ENCODE measurements around the gene SNX24.

SNX24 gene

DNA sequence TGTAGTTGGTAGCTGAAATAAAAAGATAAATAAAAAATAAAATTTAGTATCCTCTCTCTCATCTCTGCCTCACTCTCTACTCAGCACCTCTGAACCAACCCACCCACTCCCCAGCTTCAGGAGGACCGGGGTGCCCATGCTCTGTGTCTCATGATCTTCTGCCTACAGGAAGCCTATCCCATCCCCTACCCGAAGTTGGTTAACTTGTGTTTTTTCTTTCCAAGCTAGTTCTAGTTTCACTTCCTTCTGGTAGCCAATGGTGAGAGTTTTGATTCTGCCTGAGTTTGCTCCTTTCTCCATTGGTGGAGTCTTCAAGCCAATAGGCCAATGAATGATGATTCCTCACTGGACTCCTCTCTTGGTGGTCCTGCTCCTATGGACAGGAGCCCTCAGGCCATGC lies 32.1 kb downstream of the SNX24 start:
- H3K27ac ChIP-seq (replicated peaks) = no peak overlapping the region
- no peak overlapping the region for H3K4me3 ChIP-seq (replicated peaks; ENCODE audit: insufficient read depth, low read length)
- H3K27me3 ChIP-seq (ENCODE audit: insufficient read depth, poor library complexity, severe bottlenecking) = no peaks in the 10 kb centered on the region
- no peak for DNase-seq (ENCODE audit: low read depth in 1 of 2, low spot score in 1 of 2)
- no peak for TF ChIP-seq POLR2AphosphoS5 (IDR thresholded peaks at IDR 0.05; ENCODE audit: low read depth)

DNA sequence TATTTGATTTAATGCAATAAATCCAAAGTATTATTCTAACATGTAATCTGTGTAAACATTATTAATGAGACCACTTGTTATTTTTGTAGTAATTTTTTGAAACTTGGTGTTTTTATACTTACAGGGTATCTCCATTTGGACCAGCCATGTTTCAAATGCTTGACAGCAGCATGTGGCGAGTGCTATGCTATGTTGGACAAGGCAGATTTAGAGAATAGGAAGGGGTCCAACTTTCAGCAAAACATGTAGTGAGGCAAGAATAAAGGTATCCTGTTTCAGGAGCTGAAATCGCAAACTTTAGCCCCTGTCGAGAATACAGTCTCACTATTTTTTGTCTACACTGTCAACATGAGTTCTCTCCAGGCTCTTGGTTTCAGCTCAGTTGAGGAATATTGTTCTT lies 33.7 kb downstream of the SNX24 start:
- no peak for DNase-seq (ENCODE audit: low read depth in 1 of 2, low spot score in 1 of 2)
- TF ChIP-seq POLR2AphosphoS5 (IDR thresholded peaks at IDR 0.05; ENCODE audit: low read depth) (no peak), SPI1 (IDR thresholded peaks at IDR 0.05; ENCODE audit: borderline replicate concordance, low read depth) (no peak), GABPA (IDR thresholded peaks at IDR 0.05; ENCODE audit: low read depth) (no peak)
- TF ChIP-seq, protein P1, sequence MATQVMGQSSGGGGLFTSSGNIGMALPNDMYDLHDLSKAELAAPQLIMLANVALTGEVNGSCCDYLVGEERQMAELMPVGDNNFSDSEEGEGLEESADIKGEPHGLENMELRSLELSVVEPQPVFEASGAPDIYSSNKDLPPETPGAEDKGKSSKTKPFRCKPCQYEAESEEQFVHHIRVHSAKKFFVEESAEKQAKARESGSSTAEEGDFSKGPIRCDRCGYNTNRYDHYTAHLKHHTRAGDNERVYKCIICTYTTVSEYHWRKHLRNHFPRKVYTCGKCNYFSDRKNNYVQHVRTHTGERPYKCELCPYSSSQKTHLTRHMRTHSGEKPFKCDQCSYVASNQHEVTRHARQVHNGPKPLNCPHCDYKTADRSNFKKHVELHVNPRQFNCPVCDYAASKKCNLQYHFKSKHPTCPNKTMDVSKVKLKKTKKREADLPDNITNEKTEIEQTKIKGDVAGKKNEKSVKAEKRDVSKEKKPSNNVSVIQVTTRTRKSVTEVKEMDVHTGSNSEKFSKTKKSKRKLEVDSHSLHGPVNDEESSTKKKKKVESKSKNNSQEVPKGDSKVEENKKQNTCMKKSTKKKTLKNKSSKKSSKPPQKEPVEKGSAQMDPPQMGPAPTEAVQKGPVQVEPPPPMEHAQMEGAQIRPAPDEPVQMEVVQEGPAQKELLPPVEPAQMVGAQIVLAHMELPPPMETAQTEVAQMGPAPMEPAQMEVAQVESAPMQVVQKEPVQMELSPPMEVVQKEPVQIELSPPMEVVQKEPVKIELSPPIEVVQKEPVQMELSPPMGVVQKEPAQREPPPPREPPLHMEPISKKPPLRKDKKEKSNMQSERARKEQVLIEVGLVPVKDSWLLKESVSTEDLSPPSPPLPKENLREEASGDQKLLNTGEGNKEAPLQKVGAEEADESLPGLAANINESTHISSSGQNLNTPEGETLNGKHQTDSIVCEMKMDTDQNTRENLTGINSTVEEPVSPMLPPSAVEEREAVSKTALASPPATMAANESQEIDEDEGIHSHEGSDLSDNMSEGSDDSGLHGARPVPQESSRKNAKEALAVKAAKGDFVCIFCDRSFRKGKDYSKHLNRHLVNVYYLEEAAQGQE (IDR thresholded peaks at IDR 0.05; ENCODE audit: insufficient replicate concordance, low read depth) = no peak
- TF ChIP-seq, protein P2, sequence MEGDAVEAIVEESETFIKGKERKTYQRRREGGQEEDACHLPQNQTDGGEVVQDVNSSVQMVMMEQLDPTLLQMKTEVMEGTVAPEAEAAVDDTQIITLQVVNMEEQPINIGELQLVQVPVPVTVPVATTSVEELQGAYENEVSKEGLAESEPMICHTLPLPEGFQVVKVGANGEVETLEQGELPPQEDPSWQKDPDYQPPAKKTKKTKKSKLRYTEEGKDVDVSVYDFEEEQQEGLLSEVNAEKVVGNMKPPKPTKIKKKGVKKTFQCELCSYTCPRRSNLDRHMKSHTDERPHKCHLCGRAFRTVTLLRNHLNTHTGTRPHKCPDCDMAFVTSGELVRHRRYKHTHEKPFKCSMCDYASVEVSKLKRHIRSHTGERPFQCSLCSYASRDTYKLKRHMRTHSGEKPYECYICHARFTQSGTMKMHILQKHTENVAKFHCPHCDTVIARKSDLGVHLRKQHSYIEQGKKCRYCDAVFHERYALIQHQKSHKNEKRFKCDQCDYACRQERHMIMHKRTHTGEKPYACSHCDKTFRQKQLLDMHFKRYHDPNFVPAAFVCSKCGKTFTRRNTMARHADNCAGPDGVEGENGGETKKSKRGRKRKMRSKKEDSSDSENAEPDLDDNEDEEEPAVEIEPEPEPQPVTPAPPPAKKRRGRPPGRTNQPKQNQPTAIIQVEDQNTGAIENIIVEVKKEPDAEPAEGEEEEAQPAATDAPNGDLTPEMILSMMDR (IDR thresholded peaks at IDR 0.05; ENCODE audit: insufficient read depth, low read length) = no peak
- no peak overlapping the region for H3K4me3 ChIP-seq (replicated peaks; ENCODE audit: insufficient read depth, low read length)

DNA sequence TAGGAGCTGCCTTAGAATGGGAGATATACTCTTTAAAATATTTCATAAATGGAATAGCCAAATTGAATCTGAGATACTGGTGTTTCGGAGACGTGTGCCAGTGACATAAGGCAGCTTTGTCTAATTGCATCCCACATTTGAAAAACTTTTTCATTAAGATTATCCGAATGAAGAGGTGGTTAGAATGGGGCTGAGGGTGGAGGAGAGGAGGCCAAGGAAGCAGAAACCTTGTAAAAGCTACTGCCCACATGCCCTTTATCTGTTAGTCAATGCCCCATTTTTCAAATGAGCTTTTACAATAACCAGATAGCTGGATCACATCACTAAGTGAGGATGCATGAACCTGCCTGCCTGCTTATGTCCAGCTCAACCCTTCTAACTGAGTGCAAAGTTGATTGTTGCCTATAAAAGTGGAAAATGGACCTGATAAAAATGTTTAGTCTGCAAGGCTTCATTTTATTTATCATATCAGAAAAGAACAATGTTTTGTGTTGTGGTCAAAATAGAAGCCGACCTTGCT lies 34.8 kb downstream of the SNX24 start:
- no peak overlapping the region for H3K27ac ChIP-seq (replicated peaks)
- no peak for DNase-seq (ENCODE audit: low read depth in 1 of 2, low spot score in 1 of 2)
- TF ChIP-seq POLR2AphosphoS5 (IDR thresholded peaks at IDR 0.05; ENCODE audit: low read depth) = no peak
- TF ChIP-seq GABPA (IDR thresholded peaks at IDR 0.05; ENCODE audit: low read depth) = no peak
- TF ChIP-seq, protein P1 (IDR thresholded peaks at IDR 0.05; ENCODE audit: insufficient replicate concordance, low read depth) = no peak
- TF ChIP-seq, protein P2 (IDR thresholded peaks at IDR 0.05; ENCODE audit: insufficient read depth, low read length) = no peak
- no peak for TF ChIP-seq SPI1 (IDR thresholded peaks at IDR 0.05; ENCODE audit: borderline replicate concordance, low read depth)
- H3K4me3 ChIP-seq (replicated peaks; ENCODE audit: insufficient read depth, low read length) = no peak overlapping the region
- H3K27me3 ChIP-seq (ENCODE audit: insufficient read depth, poor library complexity, severe bottlenecking) = no peaks in the 10 kb centered on the region

More for the DNA sequence above, 33.7 kb downstream of the SNX24 start:
- Histone ChIP-seq H3K27me3 (ENCODE audit: insufficient read depth, poor library complexity, severe bottlenecking) (no peaks in the 10 kb centered on the region), H3K27ac (replicated peaks) (no peak overlapping the region)

DNA sequence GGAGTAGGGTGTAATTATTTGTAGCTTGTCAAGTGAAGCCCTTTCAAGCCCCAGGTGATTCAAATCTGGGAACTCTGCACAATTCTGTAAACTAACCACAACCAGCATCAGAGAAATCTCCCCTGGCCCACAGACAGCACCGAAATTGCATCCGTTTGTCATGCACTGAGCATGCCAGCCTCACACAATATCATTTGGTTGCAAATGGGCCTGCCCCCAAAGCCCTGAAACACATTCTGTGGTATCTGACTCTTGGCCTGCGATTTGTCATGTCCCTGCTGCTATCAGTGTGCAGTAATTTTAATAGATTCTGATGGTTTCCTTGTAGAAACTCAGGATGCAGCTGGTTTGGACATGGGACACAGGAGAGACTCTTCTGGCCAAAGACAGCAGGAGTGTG lies 35.3 kb downstream of the SNX24 start:
- H3K4me3 ChIP-seq (replicated peaks; ENCODE audit: insufficient read depth, low read length) = no peak overlapping the region
- DNase-seq (ENCODE audit: low read depth in 1 of 2, low spot score in 1 of 2) = no peak

More for the DNA sequence above, 35.3 kb downstream of the SNX24 start:
- TF ChIP-seq POLR2AphosphoS5 (IDR thresholded peaks at IDR 0.05; ENCODE audit: low read depth) (no peak), GABPA (IDR thresholded peaks at IDR 0.05; ENCODE audit: low read depth) (no peak), SPI1 (IDR thresholded peaks at IDR 0.05; ENCODE audit: borderline replicate concordance, low read depth) (no peak)
- TF ChIP-seq, protein P1 (IDR thresholded peaks at IDR 0.05; ENCODE audit: insufficient replicate concordance, low read depth) = no peak
- TF ChIP-seq, protein P2 (IDR thresholded peaks at IDR 0.05; ENCODE audit: insufficient read depth, low read length) = no peak
- H3K27me3 ChIP-seq (ENCODE audit: insufficient read depth, poor library complexity, severe bottlenecking) = no peaks in the 10 kb centered on the region
- H3K27ac ChIP-seq (replicated peaks) = no peak overlapping the region

All from HL-60 (cell line).